H1 (cell line): Measurements from ENCODE around the gene GLS. TPM values are rescaled to one million over a fixed set of nuclear protein-coding genes. Genes with fewer than 3 reads are reported as not detected.

ENCODE experiments used
- CTCF ChIA-PET: fragments of 300-600 bp; sonication (Branson Sonifier 250); formaldehyde crosslinking; loops from one replicate; lab custom pipeline; 2021; ENCODE audit not compliant: partially characterized antibody; lab: Charles Lee
- POLR2A ChIA-PET: fragments of 300-600 bp; sonication (Branson Sonifier 250); formaldehyde crosslinking; loops from one replicate; lab custom pipeline; 2021; ENCODE audit warnings: inconsistent platforms; ENCODE audit not compliant: partially characterized antibody; lab: Charles Lee
- DNase-seq, 2 experiments: peaks; one replicate each; pipeline versions ENCODE4 v3.0.0 to v3.0.0-alpha.2; 2010 to 2022; ENCODE audit warnings: low spot score in 2 of 2, low read depth in 1 of 2, mixed read lengths in 1 of 2
- FAIRE-seq: peaks from 2 replicates; lab custom pipeline; 2011; peaks lifted over from hg19 to GRCh38; lab: Jason Lieb, UNC
- H2AFZ ChIP-seq: 2 replicates; pipeline ENCODE4 v1.8.1; 2012; ENCODE audit warnings: low read length, inconsistent platforms
- H2AK5ac ChIP-seq: 2 replicates; pipeline ENCODE4 v1.6.1; 2013; ENCODE audit warnings: low read depth, low read length
- H2BK120ac ChIP-seq: replicated peaks from 2 replicates; pipeline ENCODE3; 2013; ENCODE audit warnings: low read depth, low read length, inconsistent platforms
- H2BK12ac ChIP-seq: 2 replicates; pipeline ENCODE4 v1.6.1; 2013; ENCODE audit warnings: low read depth, low read length
- H2BK15ac ChIP-seq: 2 replicates; pipeline ENCODE4 v1.6.1; 2013; ENCODE audit warnings: low read length
- H2BK20ac ChIP-seq: 2 replicates; pipeline ENCODE4 v1.6.1; 2013; ENCODE audit warnings: low read length
- H2BK5ac ChIP-seq: 2 replicates; pipeline ENCODE4 v1.6.1; 2013; ENCODE audit warnings: low read depth, low read length
- H3K14ac ChIP-seq: 2 replicates; pipeline ENCODE4 v1.6.1; 2013; ENCODE audit warnings: inconsistent platforms; ENCODE audit not compliant: insufficient read length
- H3K18ac ChIP-seq: 2 replicates; pipeline ENCODE4 v1.6.1; 2013; ENCODE audit warnings: low read length; ENCODE audit errors: extremely low read depth
- H3K23ac ChIP-seq: 2 replicates; pipeline ENCODE4 v1.6.1; 2013; ENCODE audit warnings: inconsistent platforms; ENCODE audit not compliant: insufficient read length
- H3K23me2 ChIP-seq: 2 replicates; pipeline ENCODE4 v1.6.1; 2013; ENCODE audit warnings: low read depth, low read length
- H3K27ac ChIP-seq: 2 replicates; pipeline ENCODE4 v1.6.1; 2011; ENCODE audit warnings: low read depth, low read length, inconsistent platforms
- H3K27me3 ChIP-seq, 4 experiments: replicated peaks in 1 of 4; 1 replicate in 1 of 4; 2 replicates in 3 of 4; pipeline versions ENCODE4 v1.6.1 to v1.8.1; 2011 to 2013; ENCODE audit warnings: low read length in 3 of 4, mild to moderate bottlenecking in 3 of 4, inconsistent platforms in 2 of 4, mixed read lengths in 2 of 4, moderate library complexity in 1 of 4; ENCODE audit not compliant: control insufficient read depth in 3 of 4, insufficient read depth in 3 of 4; ENCODE audit errors: extremely low read depth in 1 of 4
- H3K36me3 ChIP-seq, 4 experiments: 2 replicates each; pipeline versions ENCODE4 v1.6.1 to v1.8.1; 2011 to 2013; ENCODE audit warnings: mild to moderate bottlenecking in 4 of 4, low read length in 3 of 4, moderate library complexity in 2 of 4, control low read depth in 1 of 4, inconsistent platforms in 1 of 4; ENCODE audit not compliant: insufficient read depth in 4 of 4, control insufficient read depth in 2 of 4
- H3K4ac ChIP-seq: replicated peaks from 2 replicates; pipeline ENCODE3; 2013; ENCODE audit warnings: low read length, low read depth, mixed read lengths, inconsistent platforms; ENCODE audit not compliant: insufficient read length
- H3K4me1 ChIP-seq, 4 experiments: replicated peaks in 1 of 4; 1 replicate in 1 of 4; 2 replicates in 3 of 4; pipeline versions ENCODE4 v1.6.1 to v1.8.1; 2011 to 2013; ENCODE audit warnings: low read length in 3 of 4, inconsistent platforms in 2 of 4, mixed read lengths in 1 of 4; ENCODE audit not compliant: insufficient read depth in 4 of 4, control insufficient read depth in 3 of 4
- H3K4me2 ChIP-seq, 2 experiments: 2 replicates each; pipeline versions ENCODE4 v1.6.1 to v1.8.1; 2011 to 2013; ENCODE audit warnings: low read depth in 2 of 2, low read length in 2 of 2, control low read depth in 1 of 2, inconsistent platforms in 1 of 2, mild to moderate bottlenecking in 1 of 2; ENCODE audit not compliant: insufficient read depth in 1 of 2
- H3K4me3 ChIP-seq, 4 experiments: fragments of 200-600, 300-600 bp in 1 of 4; sonication (generic), shearing (Covaris generic), sonication (Bioruptor Twin) in 1 of 4; 2 replicates each; pipeline versions ENCODE4 v1.5.1 to v1.8.1; 2011 to 2016; ENCODE audit warnings: low read length in 4 of 4, low read depth in 3 of 4, control low read depth in 2 of 4, inconsistent platforms in 2 of 4, mild to moderate bottlenecking in 2 of 4, mixed read lengths in 1 of 4, moderate library complexity in 1 of 4; ENCODE audit not compliant: insufficient read depth in 2 of 4; ENCODE audit errors: extremely low read depth in 1 of 4
- H3K56ac ChIP-seq: replicated peaks from 2 replicates; pipeline ENCODE3; 2013; ENCODE audit warnings: low read depth, mild to moderate bottlenecking, mixed read lengths, low read length, inconsistent platforms; ENCODE audit not compliant: insufficient read length
- H3K79me1 ChIP-seq: 2 replicates; pipeline ENCODE4 v1.6.1; 2013; ENCODE audit warnings: low read depth, low read length, control low read depth
- H3K79me2 ChIP-seq, 2 experiments: 2 replicates each; pipeline versions ENCODE4 v1.6.1 to v1.8.1; 2012 to 2013; ENCODE audit warnings: low read length in 2 of 2, mild to moderate bottlenecking in 2 of 2, inconsistent platforms in 1 of 2; ENCODE audit not compliant: insufficient read depth in 2 of 2, control insufficient read depth in 1 of 2
- H3K9ac ChIP-seq, 4 experiments: replicated peaks in 1 of 4; 1 replicate in 1 of 4; 2 replicates in 3 of 4; pipeline versions ENCODE4 v1.6.1 to v1.8.1; 2011 to 2013; ENCODE audit warnings: low read depth in 3 of 4, low read length in 3 of 4, control low read depth in 2 of 4, mild to moderate bottlenecking in 2 of 4, moderate library complexity in 2 of 4, inconsistent platforms in 1 of 4; ENCODE audit errors: extremely low read depth in 1 of 4
- H3K9me3 ChIP-seq, 2 experiments: 2 replicates each; pipeline versions ENCODE4 v1.6.1 to v1.8.1; 2012 to 2013; ENCODE audit warnings: mild to moderate bottlenecking in 2 of 2, moderate library complexity in 2 of 2, control low read depth in 1 of 2, inconsistent platforms in 1 of 2, low read depth in 1 of 2, low read length in 1 of 2, mixed read lengths in 1 of 2; ENCODE audit not compliant: insufficient read depth in 2 of 2
- H4K20me1 ChIP-seq, 2 experiments: replicated peaks in 1 of 2; 2 replicates each; pipeline versions ENCODE3 to v1.8.1; 2011 to 2013; ENCODE audit warnings: inconsistent platforms in 2 of 2, low read length in 2 of 2, mild to moderate bottlenecking in 1 of 2; ENCODE audit not compliant: insufficient read depth in 2 of 2, control insufficient read depth in 1 of 2
- H4K5ac ChIP-seq: 2 replicates; pipeline ENCODE4 v1.6.1; 2013; ENCODE audit warnings: low read length, low read depth, mixed read lengths, inconsistent platforms; ENCODE audit not compliant: insufficient read length
- H4K8ac ChIP-seq: 2 replicates; pipeline ENCODE4 v1.8.0; 2013; ENCODE audit warnings: mild to moderate bottlenecking, moderate library complexity, low read length, inconsistent platforms; ENCODE audit not compliant: insufficient read depth; ENCODE audit errors: extremely low read depth
- H4K91ac ChIP-seq: replicated peaks from 2 replicates; pipeline ENCODE3; 2013; ENCODE audit warnings: low read length, mixed read lengths, inconsistent platforms; ENCODE audit not compliant: insufficient read length
- EP300 ChIP-seq, 2 experiments: IDR thresholded peaks; 1 replicate in 1 of 2; 2 replicates in 1 of 2; pipeline ENCODE4 v1.6.1; 2011 to 2012; ENCODE audit warnings: low read depth in 2 of 2, low read length in 2 of 2, mild to moderate bottlenecking in 2 of 2, borderline replicate concordance in 1 of 2, inconsistent platforms in 1 of 2, moderate library complexity in 1 of 2
- ZNF274 ChIP-seq: IDR thresholded peaks from 2 replicates; pipeline ENCODE4 v1.7.0; 2012; ENCODE audit warnings: low read length, borderline replicate concordance; ENCODE audit errors: extremely low read depth
- WGBS, 2 experiments: shearing (Covaris generic) in 1 of 2; methylation state at CpG; one replicate each; pipeline versions ENCODE4 v1.1.6 to v1.1.7; 2013 to 2015; ENCODE audit warnings: low lambda C conversion rate in 2 of 2, mixed read lengths in 2 of 2, inconsistent platforms in 1 of 2, low coverage in 1 of 2, missing lambda C conversion rate in 1 of 2; ENCODE audit not compliant: insufficient replicate concordance in 2 of 2, insufficient coverage in 1 of 2, insufficient read length in 1 of 2; ENCODE audit errors: extremely low coverage in 1 of 2, missing lambda C conversion rate in 1 of 2; 5-methylcytosine and 5-hydroxymethylcytosine counted together
- polyA plus RNA-seq, 7 experiments: library from polyadenylated mRNA; depleted of rRNA in 3 of 7; stranded (reverse) in 5 of 7; unstranded in 2 of 7; fragments of >200 nt in 5 of 7; fragments of 200-250 nt in 2 of 7; gene quantifications; 1 replicate in 5 of 7; 2 replicates in 1 of 7; 4 replicates in 1 of 7; pipeline versions ENCODE4 v1.2.1 to v1.2.3, GENCODE V29; 2011 to 2013; ENCODE audit warnings: missing spikeins in 2 of 7, mixed read lengths in 2 of 7
- total RNA-seq: library from RNA; stranded (reverse); fragmentation: NEBNext Ultra II Directional; extraction: Animal tissue kit (Norgen Biotek cat#: 25700); gene quantifications from 2 replicates; pipeline ENCODE4 v1.2.1, GENCODE V29; 2021

GLS gene
- total and polyA plus RNA-seq, 2 of the 8 experiments (the other 6 are each of a cell fraction or from before 2014, with no cell fraction given): 15.7 to 89.8 TPM

GRCh38 chr2:191009541-191010374 lies 129.1 kb downstream of the GLS start:
- H3K27me3 ChIP-seq: peaks cover 0 to 2% (median under 1%) of the 10 kb centered on the region in 4 experiments; a peak in 3 of 7 replicates
- no peak overlapping the region for H3K4me2 ChIP-seq
- H3K27ac ChIP-seq: no peak overlapping the region
- no peak overlapping the region for H3K4me3 ChIP-seq
- no peak for TF ChIP-seq EP300 (IDR thresholded peaks at IDR 0.05; ENCODE audit: borderline replicate concordance in 1 of 2, low read depth in 2 of 2, low read length in 2 of 2)
- no peak for TF ChIP-seq ZNF274
- H3K23me2 ChIP-seq: peaks cover 11% of the 10 kb centered on the region
- no peak overlapping the region for H2BK12ac ChIP-seq
- H3K36me3 ChIP-seq: peaks cover 13 to 47% (median 33%) of the 10 kb centered on the region in 4 experiments
- H3K79me1 ChIP-seq: no peaks in the 10 kb centered on the region
- no peak overlapping the region for H3K56ac ChIP-seq
- H3K4ac ChIP-seq: no peak overlapping the region
- 91% methylated on average over 4 of the region's 4 CpGs; no CpG with 5 or more reads in 1 of the 2 experiments for WGBS, 2 experiments
- no peak overlapping the region for H4K91ac ChIP-seq
- ChIA-PET POLR2A (interaction anchor here (0.7 kb wide), 1 partner anchor 42 kb away, joined by 3 read pairs; no protein-coding TSS in a partner anchor), CTCF (interaction anchor here (1.0 kb wide), 1 partner anchor 13 kb away, joined by 3 read pairs; no protein-coding TSS in a partner anchor)
- no peak for FAIRE-seq
- H3K23ac ChIP-seq: no peak overlapping the region
- peaks cover 0 to 5% (median under 1%) of the 10 kb centered on the region in 4 experiments; a peak in 3 of 7 replicates for H3K4me1 ChIP-seq
- no peak overlapping the region for H3K9ac ChIP-seq
- H4K8ac ChIP-seq: no peak overlapping the region
- peaks cover 3 to 19% of the 10 kb centered on the region in 2 experiments; a peak in 2 of 4 replicates for H3K79me2 ChIP-seq
- DNase-seq: no peak
- peaks cover 0 to 4% of the 10 kb centered on the region in 2 experiments for H4K20me1 ChIP-seq
- no peak overlapping the region for H2BK5ac ChIP-seq
- no peak overlapping the region for H4K5ac ChIP-seq
- no peaks in the 10 kb centered on the region for H3K9me3 ChIP-seq
- H2BK120ac ChIP-seq: no peak overlapping the region
- no peak overlapping the region for H2BK20ac ChIP-seq
- no peak overlapping the region for H3K18ac ChIP-seq
- H3K14ac ChIP-seq: no peak overlapping the region
- H2AK5ac ChIP-seq: no peak overlapping the region
- H2AFZ ChIP-seq: no peak overlapping the region
- H2BK15ac ChIP-seq: no peak overlapping the region
